WTC11 (cell line): ENCODE measurements around the gene SULT2B1. TPM values are rescaled to one million over a fixed set of nuclear protein-coding genes. Genes with fewer than 3 reads are reported as not detected.

Experiments
- CTCF ChIP-seq: fragments of 200-600 bp; IDR thresholded peaks from 2 replicates; pipeline ENCODE4 v1.8.0; 2022; ENCODE audit warnings: antibody characterized with exemption
- E2F1 ChIP-seq: sonication (generic); formaldehyde crosslinking; IDR thresholded peaks from 2 replicates; pipeline ENCODE4 v1.8.0; 2022; ENCODE audit warnings: mild to moderate bottlenecking, missing genetic modification reagents
- ELF4 ChIP-seq: sonication (generic); formaldehyde crosslinking; IDR thresholded peaks from 2 replicates; pipeline ENCODE4 v1.8.1; 2022; ENCODE audit warnings: low read depth, mild to moderate bottlenecking, moderate library complexity, missing genetic modification reagents
- IRF1 ChIP-seq: sonication (generic); formaldehyde crosslinking; IDR thresholded peaks from 2 replicates; pipeline ENCODE4 v1.8.0; 2023; ENCODE audit warnings: missing genetic modification reagents
- JAZF1 ChIP-seq: fragments of 250-450 bp; sonication (Bioruptor Pico); IDR thresholded peaks from 2 replicates; pipeline ENCODE4 v1.9.0; 2021; ENCODE audit warnings: moderate library complexity, mild to moderate bottlenecking, inconsistent platforms
- JUN ChIP-seq: sonication (generic); formaldehyde crosslinking; IDR thresholded peaks from 2 replicates; pipeline ENCODE4 v1.8.0; 2023; ENCODE audit warnings: mild to moderate bottlenecking, missing genetic modification reagents
- KAT7 ChIP-seq: sonication (generic); formaldehyde crosslinking; IDR thresholded peaks from 2 replicates; pipeline ENCODE4 v1.8.1; 2023; ENCODE audit warnings: missing genetic modification reagents, mild to moderate bottlenecking, borderline replicate concordance
- MXD4 ChIP-seq: fragments of 250-450 bp; sonication (Bioruptor Pico); IDR thresholded peaks from 2 replicates; pipeline ENCODE4 v1.8.0; 2021; ENCODE audit warnings: mild to moderate bottlenecking, moderate library complexity, borderline replicate concordance
- NR2C2 ChIP-seq: sonication (generic); formaldehyde crosslinking; IDR thresholded peaks from 2 replicates; pipeline ENCODE4 v1.8.0; 2022; ENCODE audit warnings: mild to moderate bottlenecking, missing genetic modification reagents
- SP1 ChIP-seq: sonication (generic); formaldehyde crosslinking; conservative IDR thresholded peaks from 2 replicates; pipeline ENCODE4 v1.8.1; 2022; ENCODE audit warnings: missing genetic modification reagents
- TEAD1 ChIP-seq: sonication (generic); formaldehyde crosslinking; IDR thresholded peaks from 2 replicates; pipeline ENCODE4 v1.8.0; 2022; ENCODE audit warnings: mild to moderate bottlenecking, missing genetic modification reagents
- ZBTB21 ChIP-seq: sonication (generic); formaldehyde crosslinking; IDR thresholded peaks from 2 replicates; pipeline ENCODE4 v1.8.1; 2023; ENCODE audit warnings: mild to moderate bottlenecking, missing genetic modification reagents, borderline replicate concordance
- ZNF138 ChIP-seq: sonication (generic); formaldehyde crosslinking; conservative IDR thresholded peaks from 2 replicates; pipeline ENCODE4 v1.8.1; 2022; ENCODE audit warnings: mild to moderate bottlenecking, moderate library complexity, missing genetic modification reagents
- ZNF219 ChIP-seq: sonication (generic); formaldehyde crosslinking; IDR thresholded peaks from 2 replicates; pipeline ENCODE4 v1.8.0; 2023; ENCODE audit warnings: missing genetic modification reagents, mild to moderate bottlenecking, borderline replicate concordance
- ZNF263 ChIP-seq: sonication (generic); formaldehyde crosslinking; IDR thresholded peaks from 2 replicates; pipeline ENCODE4 v1.8.1; 2022; ENCODE audit warnings: low read depth, mild to moderate bottlenecking, moderate library complexity, missing genetic modification reagents
- ZNF423 ChIP-seq: fragments of 250-450 bp; sonication (Bioruptor Pico); IDR thresholded peaks from 2 replicates; pipeline ENCODE4 v2.1.2; 2022; ENCODE audit warnings: mild to moderate bottlenecking, moderate library complexity
- ZNF532 ChIP-seq: fragments of 250-450 bp; sonication (Bioruptor Pico); IDR thresholded peaks from 2 replicates; pipeline ENCODE4 v1.9.0; 2021; ENCODE audit warnings: mild to moderate bottlenecking, borderline replicate concordance
- total RNA-seq: library from RNA; stranded (reverse); gene quantifications from 3 replicates; pipeline ENCODE4 v1.2.3, GENCODE V29; 2021
- TF ChIP-seq, protein P1 (sequence below): sonication (generic); formaldehyde crosslinking; IDR thresholded peaks from 2 replicates; pipeline ENCODE4 v1.8.0; 2023; ENCODE audit warnings: mild to moderate bottlenecking, missing genetic modification reagents
- TF ChIP-seq, protein P2 (sequence below): sonication (generic); formaldehyde crosslinking; IDR thresholded peaks from 2 replicates; pipeline ENCODE4 v1.8.1; 2023; ENCODE audit warnings: mild to moderate bottlenecking, missing genetic modification reagents, moderate library complexity
- TF ChIP-seq, protein P3 (sequence below): sonication (generic); formaldehyde crosslinking; IDR thresholded peaks from 2 replicates; pipeline ENCODE4 v1.8.0; 2022; ENCODE audit warnings: mild to moderate bottlenecking, missing genetic modification reagents
- TF ChIP-seq, protein P4 (sequence below): sonication (generic); formaldehyde crosslinking; IDR thresholded peaks from 2 replicates; pipeline ENCODE4 v1.8.0; 2022; ENCODE audit warnings: mild to moderate bottlenecking, missing genetic modification reagents
- TF ChIP-seq, protein P5 (sequence below): sonication (generic); formaldehyde crosslinking; conservative IDR thresholded peaks from 2 replicates; pipeline ENCODE4 v1.8.1; 2023; ENCODE audit warnings: mild to moderate bottlenecking, low read depth, missing genetic modification reagents, moderate library complexity

The SULT2B1 gene
- total RNA-seq, 1 experiment from 2014 or later = 0.96 TPM

DNA sequence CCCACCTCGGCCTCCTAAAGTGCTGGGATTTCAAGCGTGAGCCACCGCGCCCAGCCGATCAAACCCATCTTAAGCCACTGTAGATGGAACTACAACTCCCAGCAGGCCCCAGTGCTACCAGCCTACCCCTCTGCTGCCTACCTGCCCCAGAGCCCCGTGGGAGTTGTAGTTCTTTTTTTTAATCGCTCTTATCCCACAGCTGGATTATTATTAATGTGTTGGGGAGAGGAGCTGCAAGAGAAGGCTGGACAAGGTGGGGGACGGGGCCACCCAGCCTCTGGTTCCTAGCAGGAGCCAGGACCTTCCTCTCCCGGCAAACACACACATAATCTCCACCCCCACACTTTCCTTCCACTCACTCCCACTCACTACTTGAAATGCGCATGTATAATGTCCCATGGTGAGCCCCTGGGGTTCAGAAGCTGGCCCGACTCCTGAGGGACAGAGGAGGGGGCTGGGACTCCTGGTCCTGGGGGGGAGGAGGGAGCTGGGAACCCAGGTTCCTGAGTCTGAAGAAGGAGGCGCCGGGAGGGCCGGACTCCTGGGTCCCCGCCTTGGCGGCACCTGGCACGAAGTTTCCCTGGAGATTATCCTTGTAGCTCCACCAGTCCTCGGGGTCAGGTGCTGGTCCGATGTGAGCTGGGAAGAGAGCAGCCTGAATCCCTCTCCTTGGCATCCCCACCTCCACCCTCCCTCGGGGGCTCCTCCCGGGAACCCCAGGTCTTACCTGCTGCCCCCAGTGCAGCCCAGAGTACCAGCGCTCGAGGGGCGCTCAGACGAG lies 93.1 kb downstream of the SULT2B1 start (continued):
- TF ChIP-seq ZNF532 = no peak
- no peak for TF ChIP-seq ZNF263
- TF ChIP-seq, protein P1, sequence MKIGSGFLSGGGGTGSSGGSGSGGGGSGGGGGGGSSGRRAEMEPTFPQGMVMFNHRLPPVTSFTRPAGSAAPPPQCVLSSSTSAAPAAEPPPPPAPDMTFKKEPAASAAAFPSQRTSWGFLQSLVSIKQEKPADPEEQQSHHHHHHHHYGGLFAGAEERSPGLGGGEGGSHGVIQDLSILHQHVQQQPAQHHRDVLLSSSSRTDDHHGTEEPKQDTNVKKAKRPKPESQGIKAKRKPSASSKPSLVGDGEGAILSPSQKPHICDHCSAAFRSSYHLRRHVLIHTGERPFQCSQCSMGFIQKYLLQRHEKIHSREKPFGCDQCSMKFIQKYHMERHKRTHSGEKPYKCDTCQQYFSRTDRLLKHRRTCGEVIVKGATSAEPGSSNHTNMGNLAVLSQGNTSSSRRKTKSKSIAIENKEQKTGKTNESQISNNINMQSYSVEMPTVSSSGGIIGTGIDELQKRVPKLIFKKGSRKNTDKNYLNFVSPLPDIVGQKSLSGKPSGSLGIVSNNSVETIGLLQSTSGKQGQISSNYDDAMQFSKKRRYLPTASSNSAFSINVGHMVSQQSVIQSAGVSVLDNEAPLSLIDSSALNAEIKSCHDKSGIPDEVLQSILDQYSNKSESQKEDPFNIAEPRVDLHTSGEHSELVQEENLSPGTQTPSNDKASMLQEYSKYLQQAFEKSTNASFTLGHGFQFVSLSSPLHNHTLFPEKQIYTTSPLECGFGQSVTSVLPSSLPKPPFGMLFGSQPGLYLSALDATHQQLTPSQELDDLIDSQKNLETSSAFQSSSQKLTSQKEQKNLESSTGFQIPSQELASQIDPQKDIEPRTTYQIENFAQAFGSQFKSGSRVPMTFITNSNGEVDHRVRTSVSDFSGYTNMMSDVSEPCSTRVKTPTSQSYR = no peak
- TF ChIP-seq KAT7 (CRISPR knock-in tag) = 0 out of 2 replicates have a peak, but pooled peaks have one; percentile 51
- TF ChIP-seq, protein P2, sequence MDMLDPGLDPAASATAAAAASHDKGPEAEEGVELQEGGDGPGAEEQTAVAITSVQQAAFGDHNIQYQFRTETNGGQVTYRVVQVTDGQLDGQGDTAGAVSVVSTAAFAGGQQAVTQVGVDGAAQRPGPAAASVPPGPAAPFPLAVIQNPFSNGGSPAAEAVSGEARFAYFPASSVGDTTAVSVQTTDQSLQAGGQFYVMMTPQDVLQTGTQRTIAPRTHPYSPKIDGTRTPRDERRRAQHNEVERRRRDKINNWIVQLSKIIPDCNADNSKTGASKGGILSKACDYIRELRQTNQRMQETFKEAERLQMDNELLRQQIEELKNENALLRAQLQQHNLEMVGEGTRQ = no peak
- TF ChIP-seq TEAD1 (CRISPR knock-in tag) = no peak
- TF ChIP-seq, protein P3, sequence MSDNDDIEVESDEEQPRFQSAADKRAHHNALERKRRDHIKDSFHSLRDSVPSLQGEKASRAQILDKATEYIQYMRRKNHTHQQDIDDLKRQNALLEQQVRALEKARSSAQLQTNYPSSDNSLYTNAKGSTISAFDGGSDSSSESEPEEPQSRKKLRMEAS (CRISPR knock-in tag) = no peak
- TF ChIP-seq JUN = no peak
- no peak for TF ChIP-seq ZBTB21 (CRISPR knock-in tag)
- 0 out of 2 replicates have a peak, but pooled peaks have one; percentile 45 for TF ChIP-seq ZNF423 (CRISPR knock-in tag)
- no peak for TF ChIP-seq JAZF1 (CRISPR knock-in tag)
- TF ChIP-seq SP1 (CRISPR knock-in tag) = 0 out of 2 replicates have a peak, but pooled peaks have one; percentile 16
- TF ChIP-seq NR2C2 (CRISPR knock-in tag) = no peak
- TF ChIP-seq E2F1 (CRISPR knock-in tag) = no peak
- TF ChIP-seq, protein P4, sequence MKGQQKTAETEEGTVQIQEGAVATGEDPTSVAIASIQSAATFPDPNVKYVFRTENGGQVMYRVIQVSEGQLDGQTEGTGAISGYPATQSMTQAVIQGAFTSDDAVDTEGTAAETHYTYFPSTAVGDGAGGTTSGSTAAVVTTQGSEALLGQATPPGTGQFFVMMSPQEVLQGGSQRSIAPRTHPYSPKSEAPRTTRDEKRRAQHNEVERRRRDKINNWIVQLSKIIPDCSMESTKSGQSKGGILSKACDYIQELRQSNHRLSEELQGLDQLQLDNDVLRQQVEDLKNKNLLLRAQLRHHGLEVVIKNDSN (CRISPR knock-in tag) = no peak
- no peak for TF ChIP-seq ELF4 (CRISPR knock-in tag)
- no peak for TF ChIP-seq IRF1 (CRISPR knock-in tag)
- TF ChIP-seq ZNF138 (CRISPR knock-in tag) = no peak
- TF ChIP-seq CTCF = no peak
- TF ChIP-seq MXD4 (CRISPR knock-in tag) = no peak
- TF ChIP-seq ZNF219 (CRISPR knock-in tag) = no peak
- TF ChIP-seq, protein P5, sequence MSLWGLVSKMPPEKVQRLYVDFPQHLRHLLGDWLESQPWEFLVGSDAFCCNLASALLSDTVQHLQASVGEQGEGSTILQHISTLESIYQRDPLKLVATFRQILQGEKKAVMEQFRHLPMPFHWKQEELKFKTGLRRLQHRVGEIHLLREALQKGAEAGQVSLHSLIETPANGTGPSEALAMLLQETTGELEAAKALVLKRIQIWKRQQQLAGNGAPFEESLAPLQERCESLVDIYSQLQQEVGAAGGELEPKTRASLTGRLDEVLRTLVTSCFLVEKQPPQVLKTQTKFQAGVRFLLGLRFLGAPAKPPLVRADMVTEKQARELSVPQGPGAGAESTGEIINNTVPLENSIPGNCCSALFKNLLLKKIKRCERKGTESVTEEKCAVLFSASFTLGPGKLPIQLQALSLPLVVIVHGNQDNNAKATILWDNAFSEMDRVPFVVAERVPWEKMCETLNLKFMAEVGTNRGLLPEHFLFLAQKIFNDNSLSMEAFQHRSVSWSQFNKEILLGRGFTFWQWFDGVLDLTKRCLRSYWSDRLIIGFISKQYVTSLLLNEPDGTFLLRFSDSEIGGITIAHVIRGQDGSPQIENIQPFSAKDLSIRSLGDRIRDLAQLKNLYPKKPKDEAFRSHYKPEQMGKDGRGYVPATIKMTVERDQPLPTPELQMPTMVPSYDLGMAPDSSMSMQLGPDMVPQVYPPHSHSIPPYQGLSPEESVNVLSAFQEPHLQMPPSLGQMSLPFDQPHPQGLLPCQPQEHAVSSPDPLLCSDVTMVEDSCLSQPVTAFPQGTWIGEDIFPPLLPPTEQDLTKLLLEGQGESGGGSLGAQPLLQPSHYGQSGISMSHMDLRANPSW (CRISPR knock-in tag) = no peak
